GM12878 (cell line): ENCODE data around the gene GSAP. TPM values are rescaled to one million over a fixed set of nuclear protein-coding genes. Genes with fewer than 3 reads are reported as not detected.

Source experiments
- ATAC-seq: fragments of 200-7000 bp; cut with Tn5 transposase; 3 replicates; pipeline ENCODE4 v1.9.1; 2020; ENCODE audit warnings: mild to moderate bottlenecking, moderate library complexity
- BruUV-seq: library from RNA; stranded (reverse); fragments of 400-500 nt; replicated peaks from 2 replicates; lab custom pipeline; 2021; lab: Mats Ljungman, UMichigan
- CTCF ChIA-PET: fragments of 300-600 bp; sonication (Branson Sonifier 250); formaldehyde crosslinking; extraction: SDS; loops from one replicate; lab custom pipeline; 2021; ENCODE audit warnings: inconsistent platforms; lab: Yijun Ruan, JAX
- POLR2A ChIA-PET: fragments of 350-600 bp; formaldehyde crosslinking; extraction: SDS; loops from one replicate; lab custom pipeline; 2021; ENCODE audit warnings: inconsistent platforms; lab: Charles Lee
- RAD21 ChIA-PET: fragments of 300-600 bp; sonication (Branson Sonifier 250); formaldehyde crosslinking; loops from one replicate; lab custom pipeline; 2023; ENCODE audit warnings: antibody characterized with exemption; ENCODE audit not compliant: unreplicated experiment; lab: Charles Lee
- SMC1A ChIA-PET: fragments of 300-600 bp; sonication (Branson Sonifier 250); formaldehyde crosslinking; loops from one replicate; lab custom pipeline; 2023; ENCODE audit not compliant: unreplicated experiment, uncharacterized antibody; lab: Charles Lee
- DNase-seq: peaks from one replicate; pipeline ENCODE4 v3.0.0-alpha.2; 2011; ENCODE audit warnings: low read depth, low spot score
- FAIRE-seq: peaks from 3 replicates; lab custom pipeline; 2011; peaks lifted over from hg19 to GRCh38; lab: Jason Lieb, UNC
- H2AFZ ChIP-seq: 2 replicates; pipeline ENCODE4 v1.6.0; 2011; ENCODE audit warnings: low read depth, low read length, control low read depth; ENCODE audit not compliant: control insufficient read depth
- H3K27ac ChIP-seq: 2 replicates; pipeline ENCODE4 v1.5.1; 2011; ENCODE audit warnings: control low read depth; ENCODE audit not compliant: control insufficient read depth, insufficient read depth
- H3K27me3 ChIP-seq, 2 experiments: replicated peaks in 1 of 2; 2 replicates each; pipeline versions ENCODE4 v1.6.0 to v1.6.1; 2011; ENCODE audit warnings: low read length in 1 of 2; ENCODE audit not compliant: control insufficient read depth in 2 of 2, insufficient read depth in 2 of 2
- H3K36me3 ChIP-seq, 2 experiments: 2 replicates each; pipeline ENCODE4 v1.5.1; 2011; ENCODE audit warnings: low read length in 1 of 2; ENCODE audit not compliant: control insufficient read depth in 2 of 2, insufficient read depth in 2 of 2
- H3K4me1 ChIP-seq: 2 replicates; pipeline ENCODE4 v1.6.1; 2011; ENCODE audit warnings: mild to moderate bottlenecking, low read length, moderate library complexity, mixed read lengths; ENCODE audit not compliant: control insufficient read depth, insufficient read depth
- H3K4me2 ChIP-seq: 2 replicates; pipeline ENCODE4 v1.6.0; 2011; ENCODE audit warnings: control low read depth; ENCODE audit not compliant: control insufficient read depth, insufficient read depth
- H3K4me3 ChIP-seq: fragments of 200-600 bp; sonication (generic); 2 replicates; pipeline ENCODE4 v1.5.1; 2016
- H3K79me2 ChIP-seq: 2 replicates; pipeline ENCODE4 v1.6.0; 2011; ENCODE audit warnings: low read length; ENCODE audit not compliant: control insufficient read depth, insufficient read depth
- H3K9ac ChIP-seq: 2 replicates; pipeline ENCODE4 v1.8.0; 2011; ENCODE audit warnings: low read length, control low read depth, mixed read lengths; ENCODE audit not compliant: control insufficient read depth, insufficient read depth
- H3K9me3 ChIP-seq: replicated peaks from 3 replicates; pipeline ENCODE4 v1.5.1; 2011; ENCODE audit warnings: mild to moderate bottlenecking, low read length; ENCODE audit not compliant: control insufficient read depth, insufficient read depth
- H4K20me1 ChIP-seq: 2 replicates; pipeline ENCODE4 v1.6.0; 2011; ENCODE audit not compliant: control insufficient read depth, insufficient read depth
- ASH2L ChIP-seq: fragments of 300-600, 200-600 bp; sonication (generic); IDR thresholded peaks from 2 replicates; pipeline ENCODE4 v1.6.1; 2017; ENCODE audit warnings: low read depth, mild to moderate bottlenecking, borderline replicate concordance
- BACH1 ChIP-seq: fragments of 450-650 bp; IDR thresholded peaks from 2 replicates; pipeline ENCODE4 v1.6.1; 2017; ENCODE audit warnings: mild to moderate bottlenecking, borderline replicate concordance
- BRCA1 ChIP-seq: IDR thresholded peaks from 2 replicates; pipeline ENCODE4 v1.6.1; 2011; ENCODE audit warnings: low read depth, low read length, improper control_type of control experiment
- CBX3 ChIP-seq: fragments of 200-600 bp; sonication (generic); IDR thresholded peaks from 2 replicates; pipeline ENCODE4 v1.6.1; 2016; ENCODE audit warnings: low read depth, borderline replicate concordance
- CHD1 ChIP-seq: IDR thresholded peaks from 2 replicates; pipeline ENCODE4 v1.6.1; 2012; ENCODE audit warnings: low read depth, low read length, improper control_type of control experiment
- CHD4 ChIP-seq: fragments of 200-600 bp; sonication (generic); IDR thresholded peaks from 2 replicates; pipeline ENCODE4 v1.6.1; 2016; ENCODE audit warnings: mild to moderate bottlenecking
- EP300 ChIP-seq, 2 experiments: fragments of 150-350 bp in 1 of 2; IDR thresholded peaks; 2 replicates each; pipeline ENCODE4 v1.6.1; 2011 to 2012; ENCODE audit warnings: low read depth in 2 of 2, low read length in 2 of 2, borderline replicate concordance in 1 of 2, improper control_type of control experiment in 1 of 2, inconsistent platforms in 1 of 2; ENCODE audit not compliant: control insufficient read depth in 1 of 2
- ESRRA ChIP-seq: IDR thresholded peaks from 2 replicates; pipeline ENCODE4 v1.6.1; 2012; ENCODE audit warnings: mild to moderate bottlenecking, low read length, improper control_type of control experiment
- FOS ChIP-seq: IDR thresholded peaks from 3 replicates; pipeline ENCODE4 v1.6.1; 2011; ENCODE audit warnings: borderline replicate concordance; ENCODE audit not compliant: insufficient read length; ENCODE audit errors: extremely low read depth
- FOXK2 ChIP-seq: fragments of 450-650 bp; IDR thresholded peaks from 2 replicates; pipeline ENCODE4 v1.6.1; 2017; ENCODE audit warnings: mild to moderate bottlenecking, moderate library complexity
- IRF3 ChIP-seq: fragments of 450-650 bp; IDR thresholded peaks from 2 replicates; pipeline ENCODE4 v1.6.1; 2014; ENCODE audit warnings: mild to moderate bottlenecking
- MLLT1 ChIP-seq: fragments of 450-650 bp; IDR thresholded peaks from 2 replicates; pipeline ENCODE4 v1.6.1; 2016; ENCODE audit warnings: mild to moderate bottlenecking
- MYC ChIP-seq: IDR thresholded peaks from 2 replicates; pipeline ENCODE4 v1.6.1; 2011; ENCODE audit warnings: mild to moderate bottlenecking, low read length, moderate library complexity, inconsistent platforms; ENCODE audit not compliant: insufficient read depth, insufficient replicate concordance, insufficient read length, severe bottlenecking
- SMAD1 ChIP-seq: fragments of 450-650 bp; IDR thresholded peaks from 2 replicates; pipeline ENCODE4 v1.6.1; 2018; ENCODE audit warnings: mild to moderate bottlenecking, low read depth; ENCODE audit not compliant: partially characterized antibody
- SRF ChIP-seq, 2 experiments: IDR thresholded peaks; 2 replicates each; pipeline ENCODE4 v1.6.1; 2011; ENCODE audit warnings: low read depth in 2 of 2, low read length in 2 of 2, mild to moderate bottlenecking in 1 of 2, moderate library complexity in 1 of 2
- STAT3 ChIP-seq: IDR thresholded peaks from 2 replicates; pipeline ENCODE4 v1.6.1; 2011; ENCODE audit warnings: low read depth, low read length, improper control_type of control experiment
- TARDBP ChIP-seq: IDR thresholded peaks from 2 replicates; pipeline ENCODE4 v1.6.1; 2016; ENCODE audit warnings: borderline replicate concordance
- ZBED1 ChIP-seq: IDR thresholded peaks from 2 replicates; pipeline ENCODE4 v1.6.1; 2016; ENCODE audit warnings: borderline replicate concordance
- ZNF217 ChIP-seq: fragments of 450-650 bp; IDR thresholded peaks from 2 replicates; pipeline ENCODE4 v1.6.1; 2017; ENCODE audit warnings: antibody characterized with exemption, mild to moderate bottlenecking
- WGBS: methylation state at CpG from one replicate; pipeline ENCODE4 v1.1.6; 2016; ENCODE audit warnings: low lambda C conversion rate; ENCODE audit not compliant: insufficient replicate concordance, insufficient coverage; ENCODE audit errors: missing lambda C conversion rate; 5-methylcytosine and 5-hydroxymethylcytosine counted together
- in situ Hi-C: fragments of 300-500 bp; cut with MboI; formaldehyde crosslinking; loops from 9 replicates; pipeline ENCODE4 v1.14.3; 2018; ENCODE audit warnings: mixed read lengths
- intact Hi-C: fragments of 100-400 bp; cut with micrococcal nuclease; formaldehyde crosslinking; loops from one replicate; pipeline ENCODE4 v1.14.2; 2022; ENCODE audit not compliant: unreplicated experiment
- polyA plus RNA-seq, 11 experiments: library from polyadenylated mRNA; depleted of rRNA in 4 of 11; unstranded in 6 of 11; stranded (reverse) in 5 of 11; fragments of >200 nt; fragmentation: Nextera tagmentation in 4 of 11; fragmentation: Illumina TruSeq in 1 of 11; extraction: Ambion mirVana in 4 of 11; extraction: Trizol in 1 of 11; gene quantifications; 1 replicate in 1 of 11; 2 replicates in 10 of 11; pipeline versions ENCODE4 v1.2.1 to v1.2.3, GENCODE V29; 2011 to 2016; ENCODE audit warnings: inconsistent platforms in 2 of 11, missing spikeins in 2 of 11, low read depth in 1 of 11
- total RNA-seq, 4 experiments: library from RNA; depleted of rRNA in 3 of 4; stranded (reverse); fragments of >200 nt in 3 of 4; fragmentation: Illumina TruSeq in 1 of 4; extraction: Trizol in 1 of 4; gene quantifications; 2 replicates each; pipeline versions ENCODE4 v1.2.1 to v1.2.3, GENCODE V29; 2013 to 2021
- TF ChIP-seq, protein P1 (sequence below): IDR thresholded peaks from 2 replicates; pipeline ENCODE4 v1.6.1; 2011; ENCODE audit warnings: borderline replicate concordance, low read depth, mild to moderate bottlenecking, moderate library complexity, low read length; ENCODE audit not compliant: insufficient read depth, poor library complexity, severe bottlenecking

The GSAP gene
- total and polyA plus RNA-seq, 10 of the 15 experiments (the other 5 are each of a cell fraction or from before 2014, with no cell fraction given) = 6.6 to 38.1 (median 21.8) TPM

- Histone ChIP-seq H3K9ac (no peak overlapping the region), H3K27ac (no peak overlapping the region), H3K36me3 (no peaks in the 10 kb centered on the region), H4K20me1 (no peaks in the 10 kb centered on the region), H2AFZ (no peak overlapping the region), H3K9me3 (no peaks in the 10 kb centered on the region), H3K4me3 (no peak overlapping the region), H3K4me1 (peaks cover 3% of the 10 kb centered on the region; the same call in 1 of the 2 replicates), H3K27me3 (no peaks in the 10 kb centered on the region), H3K79me2 (no peaks in the 10 kb centered on the region), H3K4me2 (no peak overlapping the region)
- no TSS peak for BruUV-seq
- no peak for DNase-seq
- SMC1A ChIA-PET = interaction anchor here (0.8 to 2.9 kb wide), 2 partner anchors 21 to 49 kb away, joined by 3 to 7 read pairs; no protein-coding TSS in a partner anchor
- in situ Hi-C loops = no loop called here
- ATAC-seq = no peak
- CTCF ChIA-PET = interaction anchor here (1.0 kb wide), 1 partner anchor 10 kb away, joined by 4 read pairs; no protein-coding TSS in a partner anchor
- TF ChIP-seq SMAD1 (no peak), EP300 (IDR thresholded peaks at IDR 0.05; ENCODE audit: borderline replicate concordance in 1 of 2, control insufficient read depth in 1 of 2, low read depth in 2 of 2, low read length in 2 of 2) (no peak), BACH1 (no peak), MYC (no peak), ZBED1 (no peak), FOXK2 (no peak), MLLT1 (no peak), STAT3 (no peak), ASH2L (no peak), CBX3 (no peak), CHD4 (no peak), FOS (no peak), TARDBP (no peak), ZNF217 (no peak), IRF3 (no peak), CHD1 (no peak), SRF (IDR thresholded peaks at IDR 0.05; ENCODE audit: low read depth in 2 of 2, low read length in 2 of 2) (no peak), BRCA1 (no peak), ESRRA (no peak)
- TF ChIP-seq, protein P1, sequence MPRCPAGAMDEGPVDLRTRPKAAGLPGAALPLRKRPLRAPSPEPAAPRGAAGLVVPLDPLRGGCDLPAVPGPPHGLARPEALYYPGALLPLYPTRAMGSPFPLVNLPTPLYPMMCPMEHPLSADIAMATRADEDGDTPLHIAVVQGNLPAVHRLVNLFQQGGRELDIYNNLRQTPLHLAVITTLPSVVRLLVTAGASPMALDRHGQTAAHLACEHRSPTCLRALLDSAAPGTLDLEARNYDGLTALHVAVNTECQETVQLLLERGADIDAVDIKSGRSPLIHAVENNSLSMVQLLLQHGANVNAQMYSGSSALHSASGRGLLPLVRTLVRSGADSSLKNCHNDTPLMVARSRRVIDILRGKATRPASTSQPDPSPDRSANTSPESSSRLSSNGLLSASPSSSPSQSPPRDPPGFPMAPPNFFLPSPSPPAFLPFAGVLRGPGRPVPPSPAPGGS = no peak
- WGBS = 97% methylated on average over 2 of the region's 2 CpGs
- no peak for FAIRE-seq
- intact Hi-C loops = no loop called here
- RAD21 ChIA-PET = interaction anchor here (1.1 kb wide), 1 partner anchor 10 kb away, joined by 3 read pairs; no protein-coding TSS in a partner anchor
- POLR2A ChIA-PET = no interaction called here
Observed at GRCh38 chr7:77403957-77404356, 12.2 kb downstream of the GSAP start.
